ENCODE results near the gene FANCC.

The FANCC gene

DNA sequence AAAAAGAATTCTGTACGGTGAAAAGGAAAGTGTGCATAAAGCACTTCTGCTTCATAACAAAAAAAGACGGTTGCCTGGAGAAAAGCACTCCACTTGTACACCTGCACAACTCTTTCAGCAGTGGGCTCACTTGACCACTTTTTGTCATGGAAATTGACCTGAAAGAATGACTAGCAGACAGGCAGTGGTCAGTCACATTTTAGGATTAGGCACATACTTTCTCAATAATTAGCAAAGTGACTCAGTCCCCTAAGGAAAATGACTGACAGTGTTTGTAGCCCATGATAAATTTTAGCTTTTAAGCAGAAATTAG lies 169.3 kb downstream of the FANCC start:
- Histone ChIP-seq H3K4me1 (ENCODE audit: control insufficient read depth, low read depth, low read length) (peaks cover 4% of the 10 kb centered on the region), H3K9me3 (ENCODE audit: control insufficient read depth, low read depth, low read length) (no peaks in the 10 kb centered on the region), H3K27me3 (ENCODE audit: control insufficient read depth, insufficient read depth, low read length) (no peaks in the 10 kb centered on the region), H3K9ac (ENCODE audit: low read length) (no peak overlapping the region), H3K4me3 (ENCODE audit: low read length) (no peak overlapping the region), H3K27ac (ENCODE audit: low read length) (no peak overlapping the region), H3K36me3 (ENCODE audit: control insufficient read depth, low read depth, low read length) (no peaks in the 10 kb centered on the region)

DNA sequence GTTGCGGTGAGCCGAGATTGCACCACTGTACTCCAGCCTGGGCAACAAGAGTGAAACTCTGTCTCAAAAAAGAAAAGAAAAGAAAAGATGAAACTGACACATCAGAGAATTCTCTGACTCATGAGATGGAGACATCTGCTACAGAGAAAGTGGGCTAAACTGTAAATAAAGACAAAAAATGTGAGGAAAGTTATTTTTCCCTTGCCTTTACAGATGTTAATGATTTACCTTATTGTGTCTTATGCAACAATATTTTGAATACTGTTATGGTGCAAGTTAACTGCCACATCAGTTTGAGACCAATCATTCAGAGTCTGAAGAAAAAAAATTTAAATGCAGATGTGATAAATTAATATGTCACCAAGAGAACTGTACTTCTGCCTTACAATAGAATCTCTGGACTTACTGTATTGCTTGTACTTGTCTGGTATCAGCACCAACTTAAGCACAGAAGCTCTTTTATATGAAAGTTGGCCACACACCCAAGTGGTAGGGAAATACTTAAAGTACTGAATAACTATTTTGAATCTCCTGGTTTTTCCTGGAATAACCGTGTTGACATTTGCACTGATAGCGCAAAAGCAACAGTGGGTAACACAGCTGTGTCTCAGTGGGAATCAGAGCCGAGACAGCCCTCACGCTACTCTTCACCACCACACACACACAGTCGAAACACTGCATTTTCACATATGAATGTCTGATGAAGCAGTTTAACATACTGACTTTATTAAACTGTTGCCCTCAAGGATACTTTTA lies 169.9 kb downstream of the FANCC start:
- no peaks in the 10 kb centered on the region for H3K9me3 ChIP-seq (ENCODE audit: control insufficient read depth, low read depth, low read length)
- no peaks in the 10 kb centered on the region for H3K27me3 ChIP-seq (ENCODE audit: control insufficient read depth, insufficient read depth, low read length)
- no peak overlapping the region for H3K4me3 ChIP-seq (ENCODE audit: low read length)
- H3K9ac ChIP-seq (ENCODE audit: low read length): no peak overlapping the region
- H3K4me1 ChIP-seq (ENCODE audit: control insufficient read depth, low read depth, low read length): peaks cover 4% of the 10 kb centered on the region
- no peak overlapping the region for H3K27ac ChIP-seq (ENCODE audit: low read length)
- no peaks in the 10 kb centered on the region for H3K36me3 ChIP-seq (ENCODE audit: control insufficient read depth, low read depth, low read length)

DNA sequence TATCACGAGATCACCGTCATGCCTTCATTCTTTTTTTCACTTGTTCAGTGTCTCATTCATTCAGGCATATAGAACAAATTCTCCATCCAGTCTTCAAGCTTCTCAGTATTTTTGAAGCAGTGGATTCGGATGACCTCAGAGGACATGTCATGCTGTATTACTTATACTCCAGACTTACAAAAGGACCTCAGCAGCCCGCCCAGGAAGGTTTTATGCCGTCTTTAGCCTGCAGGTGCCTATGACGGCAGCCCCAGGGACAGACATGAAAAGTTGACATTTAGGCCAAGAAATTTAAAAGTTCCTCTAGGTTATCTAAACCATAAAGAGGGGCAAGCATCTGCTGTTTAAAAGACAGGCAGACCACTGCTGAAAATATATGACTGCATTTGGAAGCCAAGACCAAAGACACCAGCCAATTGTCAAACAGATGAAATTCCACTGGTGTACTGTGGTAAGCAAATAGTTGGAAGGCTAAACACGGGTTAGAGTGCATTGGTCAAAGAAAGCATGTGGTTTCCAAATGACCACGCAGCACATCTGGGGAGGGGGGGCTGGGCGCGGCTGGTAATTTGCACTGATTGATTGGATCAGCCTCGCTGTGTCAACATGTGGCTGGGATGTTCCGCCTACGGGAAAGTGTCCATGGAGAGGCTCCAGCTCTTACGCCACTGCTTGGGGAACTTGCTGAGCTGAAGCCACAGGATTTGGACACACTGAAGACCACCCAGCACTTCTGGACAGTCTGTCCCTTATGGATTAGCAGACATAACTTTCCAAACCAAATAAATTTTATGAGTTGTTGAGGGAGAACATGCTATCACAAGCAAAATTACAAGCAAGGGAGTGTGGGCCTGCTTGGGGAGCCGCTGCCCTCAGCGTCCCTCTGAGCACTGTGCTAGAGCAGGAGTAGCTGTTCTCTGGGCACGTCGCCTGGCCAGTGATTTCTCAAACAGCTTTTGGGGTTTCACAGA lies 173.6 kb downstream of the FANCC start:
- Histone ChIP-seq H3K36me3 (ENCODE audit: control insufficient read depth, low read depth, low read length) (no peaks in the 10 kb centered on the region), H3K9ac (ENCODE audit: low read length) (no peak overlapping the region), H3K4me3 (ENCODE audit: low read length) (no peak overlapping the region), H3K9me3 (ENCODE audit: control insufficient read depth, low read depth, low read length) (no peaks in the 10 kb centered on the region), H3K27me3 (ENCODE audit: control insufficient read depth, insufficient read depth, low read length) (no peaks in the 10 kb centered on the region), H3K4me1 (ENCODE audit: control insufficient read depth, low read depth, low read length) (peaks cover 4% of the 10 kb centered on the region), H3K27ac (ENCODE audit: low read length) (no peak overlapping the region)

DNA sequence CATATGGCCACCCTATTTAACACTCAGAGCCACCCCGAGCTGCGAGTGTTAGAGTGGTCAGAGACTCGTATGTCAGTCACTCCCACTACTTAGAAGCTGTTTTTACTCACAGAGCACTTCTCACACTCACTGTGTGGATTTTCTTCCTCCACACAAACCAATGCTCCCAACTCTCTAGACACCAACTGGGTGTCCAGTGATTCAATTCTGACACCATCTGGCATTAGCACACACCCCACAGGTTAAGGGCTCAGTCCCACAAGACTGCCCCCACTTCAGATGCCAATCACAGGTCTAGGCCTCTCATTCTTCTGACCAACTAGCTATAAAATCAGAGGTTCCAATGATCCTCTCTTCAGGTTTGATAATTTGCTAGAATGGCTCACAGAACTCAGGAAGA lies 174.8 kb downstream of the FANCC start:
- no peaks in the 10 kb centered on the region for H3K27me3 ChIP-seq (ENCODE audit: control insufficient read depth, insufficient read depth, low read length)
- no peak overlapping the region for H3K4me3 ChIP-seq (ENCODE audit: low read length)
- no peak overlapping the region for H3K9ac ChIP-seq (ENCODE audit: low read length)
- no peak overlapping the region for H3K27ac ChIP-seq (ENCODE audit: low read length)
- no peaks in the 10 kb centered on the region for H3K36me3 ChIP-seq (ENCODE audit: control insufficient read depth, low read depth, low read length)
- H3K4me1 ChIP-seq (ENCODE audit: control insufficient read depth, low read depth, low read length): no peaks in the 10 kb centered on the region
- H3K9me3 ChIP-seq (ENCODE audit: control insufficient read depth, low read depth, low read length): no peaks in the 10 kb centered on the region

DNA sequence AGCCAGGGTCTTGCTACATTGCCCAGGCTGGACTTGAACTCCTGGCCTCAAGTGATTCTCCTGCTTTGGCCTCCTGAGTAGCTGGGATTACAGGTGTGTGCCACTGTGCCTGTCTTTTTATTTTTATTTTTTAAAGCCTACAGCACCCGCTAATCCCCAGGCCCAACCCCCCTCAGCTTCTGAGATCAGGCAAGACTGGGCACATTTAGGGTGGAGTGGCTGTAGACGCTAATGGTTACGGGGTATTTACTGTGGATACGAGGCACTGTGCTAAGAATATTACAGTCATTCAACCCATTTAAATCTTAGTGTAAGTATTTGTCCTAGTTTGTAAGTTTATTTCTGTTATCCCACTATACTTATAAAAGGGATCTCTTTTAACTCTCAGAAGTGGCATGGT lies 175.2 kb downstream of the FANCC start:
- no peak overlapping the region for H3K4me3 ChIP-seq (ENCODE audit: low read length)
- no peaks in the 10 kb centered on the region for H3K27me3 ChIP-seq (ENCODE audit: control insufficient read depth, insufficient read depth, low read length)
- no peaks in the 10 kb centered on the region for H3K9me3 ChIP-seq (ENCODE audit: control insufficient read depth, low read depth, low read length)
- no peaks in the 10 kb centered on the region for H3K36me3 ChIP-seq (ENCODE audit: control insufficient read depth, low read depth, low read length)
- H3K9ac ChIP-seq (ENCODE audit: low read length): no peak overlapping the region
- no peaks in the 10 kb centered on the region for H3K4me1 ChIP-seq (ENCODE audit: control insufficient read depth, low read depth, low read length)
- H3K27ac ChIP-seq (ENCODE audit: low read length): no peak overlapping the region

DNA sequence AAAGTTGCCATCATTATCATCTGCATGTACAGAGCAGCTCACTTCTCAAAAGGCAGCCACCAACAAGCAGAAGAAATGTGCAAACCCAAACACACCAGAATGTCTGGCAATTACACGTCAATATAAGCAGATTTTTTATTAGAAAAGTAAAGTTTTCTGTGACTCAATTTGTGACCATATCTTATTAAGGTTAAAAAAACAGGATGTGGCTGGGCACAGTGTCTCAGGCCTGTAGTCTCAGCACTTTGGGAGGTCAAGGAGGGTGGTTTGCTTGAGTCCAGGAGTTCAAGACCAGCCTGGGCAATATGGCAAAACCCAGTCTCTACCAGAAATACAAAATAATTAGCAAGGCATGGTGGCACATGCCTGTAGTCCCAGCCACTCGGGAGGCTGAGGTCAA lies 176.7 kb downstream of the FANCC start:
- Histone ChIP-seq H3K27ac (ENCODE audit: low read length) (no peak overlapping the region), H3K27me3 (ENCODE audit: control insufficient read depth, insufficient read depth, low read length) (no peaks in the 10 kb centered on the region), H3K4me1 (ENCODE audit: control insufficient read depth, low read depth, low read length) (no peaks in the 10 kb centered on the region), H3K9me3 (ENCODE audit: control insufficient read depth, low read depth, low read length) (no peaks in the 10 kb centered on the region), H3K36me3 (ENCODE audit: control insufficient read depth, low read depth, low read length) (no peaks in the 10 kb centered on the region), H3K9ac (ENCODE audit: low read length) (no peak overlapping the region), H3K4me3 (ENCODE audit: low read length) (no peak overlapping the region)

DNA sequence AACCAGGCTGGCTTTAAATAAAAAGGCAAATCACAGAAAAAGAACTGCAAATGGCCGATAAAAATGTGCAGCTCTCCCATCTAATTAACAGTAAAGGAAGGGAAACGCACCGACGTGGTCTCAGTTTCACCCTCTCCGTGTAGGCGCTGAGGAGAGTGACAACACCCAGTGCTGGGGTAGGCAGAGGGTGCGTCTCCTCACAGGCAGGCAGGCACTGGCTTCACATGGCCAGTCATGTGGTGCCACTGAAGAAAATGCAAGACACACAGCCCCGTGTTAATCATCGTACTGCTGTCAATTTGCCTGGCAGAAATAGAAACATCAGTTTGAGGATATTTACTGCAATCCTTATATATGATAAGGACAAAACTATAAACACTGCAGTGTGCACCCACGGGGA lies 178.4 kb downstream of the FANCC start:
- no peak overlapping the region for H3K27ac ChIP-seq (ENCODE audit: low read length)

DNA sequence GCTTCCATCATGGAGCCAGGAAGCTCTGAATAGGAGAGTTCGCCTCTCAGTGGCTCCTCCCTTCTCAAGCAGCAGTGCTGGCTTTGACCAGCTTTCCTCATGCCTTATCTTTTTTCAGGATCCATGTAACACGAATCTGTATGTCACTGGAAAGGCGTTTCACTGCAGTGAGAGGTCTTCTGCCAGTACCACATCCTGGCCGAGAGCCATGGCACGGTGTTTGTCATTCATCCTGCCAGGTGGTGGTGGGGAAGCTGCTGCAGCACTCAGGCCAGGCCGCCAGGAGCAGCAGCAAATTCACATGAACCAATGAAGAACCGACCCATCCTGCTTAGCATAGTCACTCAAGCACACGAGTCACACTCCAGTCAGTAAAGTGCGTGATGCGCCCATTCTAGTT lies 179.0 kb downstream of the FANCC start:
- Histone ChIP-seq H3K9ac (ENCODE audit: low read length) (no peak overlapping the region), H3K27me3 (ENCODE audit: control insufficient read depth, insufficient read depth, low read length) (no peaks in the 10 kb centered on the region), H3K27ac (ENCODE audit: low read length) (no peak overlapping the region), H3K36me3 (ENCODE audit: control insufficient read depth, low read depth, low read length) (no peaks in the 10 kb centered on the region), H3K4me1 (ENCODE audit: control insufficient read depth, low read depth, low read length) (no peaks in the 10 kb centered on the region), H3K9me3 (ENCODE audit: control insufficient read depth, low read depth, low read length) (no peaks in the 10 kb centered on the region), H3K4me3 (ENCODE audit: low read length) (no peak overlapping the region)

More for the DNA sequence above, 178.4 kb downstream of the FANCC start:
- Histone ChIP-seq H3K27me3 (ENCODE audit: control insufficient read depth, insufficient read depth, low read length) (no peaks in the 10 kb centered on the region), H3K9ac (ENCODE audit: low read length) (no peak overlapping the region), H3K4me1 (ENCODE audit: control insufficient read depth, low read depth, low read length) (no peaks in the 10 kb centered on the region), H3K4me3 (ENCODE audit: low read length) (no peak overlapping the region), H3K36me3 (ENCODE audit: control insufficient read depth, low read depth, low read length) (no peaks in the 10 kb centered on the region), H3K9me3 (ENCODE audit: control insufficient read depth, low read depth, low read length) (no peaks in the 10 kb centered on the region)

DNA sequence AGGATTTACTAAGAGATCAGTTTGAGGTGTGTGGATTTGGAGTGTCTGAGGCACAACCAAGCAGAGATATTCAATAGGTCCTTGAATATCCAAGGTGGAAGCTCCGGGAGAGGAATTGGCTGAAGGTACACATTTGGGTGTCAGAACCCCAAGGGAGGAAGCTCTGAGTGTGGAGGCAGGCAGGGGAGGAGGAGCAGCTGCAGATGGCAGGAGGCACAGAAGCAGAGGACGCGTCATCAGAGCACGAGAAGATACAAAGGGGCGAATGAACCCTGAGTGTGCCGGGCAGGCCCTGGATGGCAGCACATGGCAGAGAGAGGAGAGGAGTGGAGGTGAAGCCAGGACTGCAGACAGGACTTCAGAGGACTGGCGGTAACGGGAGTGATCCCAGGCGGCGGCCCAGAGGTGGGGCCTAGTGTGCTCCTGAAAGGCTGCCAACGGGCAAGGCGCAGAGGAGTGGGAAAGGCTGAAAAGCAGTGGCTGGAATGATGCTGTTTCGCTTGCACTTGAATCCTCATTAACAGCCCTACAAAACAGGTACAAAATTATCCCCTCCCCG lies 179.8 kb downstream of the FANCC start:
- no peak overlapping the region for H3K9ac ChIP-seq (ENCODE audit: low read length)
- H3K36me3 ChIP-seq (ENCODE audit: control insufficient read depth, low read depth, low read length): no peaks in the 10 kb centered on the region
- no peak overlapping the region for H3K4me3 ChIP-seq (ENCODE audit: low read length)
- H3K4me1 ChIP-seq (ENCODE audit: control insufficient read depth, low read depth, low read length): peaks cover 3% of the 10 kb centered on the region
- H3K27me3 ChIP-seq (ENCODE audit: control insufficient read depth, insufficient read depth, low read length): no peaks in the 10 kb centered on the region
- H3K9me3 ChIP-seq (ENCODE audit: control insufficient read depth, low read depth, low read length): no peaks in the 10 kb centered on the region
- no peak overlapping the region for H3K27ac ChIP-seq (ENCODE audit: low read length)

DNA sequence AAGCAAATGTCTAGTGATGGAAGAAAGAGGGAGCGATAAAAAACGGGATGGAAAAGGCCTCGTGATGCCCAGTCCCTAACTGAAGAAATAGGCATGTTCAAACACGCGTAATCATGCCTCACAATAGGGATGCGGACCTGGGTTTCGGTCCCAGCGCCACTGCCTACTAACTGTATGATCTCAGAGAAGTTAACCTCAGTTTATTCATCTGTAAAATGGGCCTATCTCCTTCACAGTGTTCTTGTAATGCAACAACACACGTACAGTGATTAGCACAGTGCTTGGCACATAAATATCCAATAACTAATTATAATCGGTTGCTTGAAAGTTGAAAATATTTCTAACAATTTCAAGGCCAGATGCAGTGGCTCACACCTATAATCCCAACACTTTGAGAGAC lies 181.8 kb downstream of the FANCC start:
- Histone ChIP-seq H3K36me3 (ENCODE audit: control insufficient read depth, low read depth, low read length) (no peaks in the 10 kb centered on the region), H3K4me3 (ENCODE audit: low read length) (no peak overlapping the region), H3K27ac (ENCODE audit: low read length) (no peak overlapping the region), H3K9ac (ENCODE audit: low read length) (no peak overlapping the region), H3K4me1 (ENCODE audit: control insufficient read depth, low read depth, low read length) (peaks cover 21% of the 10 kb centered on the region), H3K27me3 (ENCODE audit: control insufficient read depth, insufficient read depth, low read length) (no peaks in the 10 kb centered on the region), H3K9me3 (ENCODE audit: control insufficient read depth, low read depth, low read length) (no peaks in the 10 kb centered on the region)

DNA sequence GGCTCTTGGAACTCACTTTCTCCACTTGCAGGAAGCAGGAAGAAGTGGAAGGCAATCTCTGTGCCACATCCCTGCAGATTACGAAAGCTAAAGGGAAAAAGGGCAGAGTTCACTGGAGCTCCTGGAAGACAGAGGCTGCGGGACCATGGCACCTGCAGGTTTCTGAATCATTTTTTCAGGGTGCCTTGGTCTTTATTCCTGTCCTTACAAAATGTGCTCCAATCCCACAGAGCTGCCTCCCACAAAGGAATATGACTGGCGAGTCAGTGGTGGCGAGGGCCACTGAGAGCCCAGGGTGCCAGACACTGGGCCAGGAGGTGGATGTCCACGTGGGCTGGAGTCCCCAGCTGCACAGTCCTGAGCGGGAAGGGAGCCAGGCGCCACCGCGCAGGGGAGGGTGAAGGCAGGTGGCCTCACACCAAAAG lies 183.0 kb downstream of the FANCC start:
- Histone ChIP-seq H3K27ac (ENCODE audit: low read length) (no peak overlapping the region), H3K9me3 (ENCODE audit: control insufficient read depth, low read depth, low read length) (no peaks in the 10 kb centered on the region), H3K27me3 (ENCODE audit: control insufficient read depth, insufficient read depth, low read length) (no peaks in the 10 kb centered on the region), H3K9ac (ENCODE audit: low read length) (no peak overlapping the region), H3K4me3 (ENCODE audit: low read length) (no peak overlapping the region), H3K36me3 (ENCODE audit: control insufficient read depth, low read depth, low read length) (no peaks in the 10 kb centered on the region), H3K4me1 (ENCODE audit: control insufficient read depth, low read depth, low read length) (peaks cover 34% of the 10 kb centered on the region)

All from iPS-18a (cell line).